Measurements from ENCODE around the gene TMCO4.

Gene TMCO4

DNA sequence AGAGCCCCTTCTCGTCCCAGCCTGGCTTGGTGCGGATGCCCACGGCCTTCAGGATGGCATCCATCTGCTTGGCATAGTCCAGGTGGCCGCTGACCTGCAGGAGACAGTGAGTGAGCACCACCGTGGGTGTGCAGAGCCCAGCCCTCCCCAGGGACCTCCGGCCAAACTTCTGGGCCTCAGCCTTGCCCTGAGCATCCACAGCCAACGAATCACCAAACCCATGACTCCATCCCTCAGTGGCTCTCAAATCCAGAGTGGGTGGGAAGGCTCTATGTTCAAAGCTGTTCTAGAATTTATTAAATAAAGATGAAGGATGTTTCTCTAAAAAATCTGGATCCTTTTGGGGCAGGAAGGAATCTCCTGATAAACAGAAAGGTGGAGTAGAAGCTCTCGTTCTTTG is 116.4 kb downstream of the TMCO4 start:
- ATAC-seq: no peak
- TF ChIP-seq RARB (CRISPR knock-in tag; IDR thresholded peaks at IDR 0.05): no peak
- TF ChIP-seq SNAI2 (CRISPR knock-in tag; IDR thresholded peaks at IDR 0.05): no peak
- TF ChIP-seq ESRRG (CRISPR knock-in tag; IDR thresholded peaks at IDR 0.05): no peak
- no peak for TF ChIP-seq ZNF8 (CRISPR knock-in tag; IDR thresholded peaks at IDR 0.05)
- no peak for TF ChIP-seq OSR1 (CRISPR knock-in tag; IDR thresholded peaks at IDR 0.05)
- TF ChIP-seq, protein P1, sequence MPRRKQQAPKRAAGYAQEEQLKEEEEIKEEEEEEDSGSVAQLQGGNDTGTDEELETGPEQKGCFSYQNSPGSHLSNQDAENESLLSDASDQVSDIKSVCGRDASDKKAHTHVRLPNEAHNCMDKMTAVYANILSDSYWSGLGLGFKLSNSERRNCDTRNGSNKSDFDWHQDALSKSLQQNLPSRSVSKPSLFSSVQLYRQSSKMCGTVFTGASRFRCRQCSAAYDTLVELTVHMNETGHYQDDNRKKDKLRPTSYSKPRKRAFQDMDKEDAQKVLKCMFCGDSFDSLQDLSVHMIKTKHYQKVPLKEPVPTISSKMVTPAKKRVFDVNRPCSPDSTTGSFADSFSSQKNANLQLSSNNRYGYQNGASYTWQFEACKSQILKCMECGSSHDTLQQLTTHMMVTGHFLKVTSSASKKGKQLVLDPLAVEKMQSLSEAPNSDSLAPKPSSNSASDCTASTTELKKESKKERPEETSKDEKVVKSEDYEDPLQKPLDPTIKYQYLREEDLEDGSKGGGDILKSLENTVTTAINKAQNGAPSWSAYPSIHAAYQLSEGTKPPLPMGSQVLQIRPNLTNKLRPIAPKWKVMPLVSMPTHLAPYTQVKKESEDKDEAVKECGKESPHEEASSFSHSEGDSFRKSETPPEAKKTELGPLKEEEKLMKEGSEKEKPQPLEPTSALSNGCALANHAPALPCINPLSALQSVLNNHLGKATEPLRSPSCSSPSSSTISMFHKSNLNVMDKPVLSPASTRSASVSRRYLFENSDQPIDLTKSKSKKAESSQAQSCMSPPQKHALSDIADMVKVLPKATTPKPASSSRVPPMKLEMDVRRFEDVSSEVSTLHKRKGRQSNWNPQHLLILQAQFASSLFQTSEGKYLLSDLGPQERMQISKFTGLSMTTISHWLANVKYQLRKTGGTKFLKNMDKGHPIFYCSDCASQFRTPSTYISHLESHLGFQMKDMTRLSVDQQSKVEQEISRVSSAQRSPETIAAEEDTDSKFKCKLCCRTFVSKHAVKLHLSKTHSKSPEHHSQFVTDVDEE (CRISPR knock-in tag; IDR thresholded peaks at IDR 0.05): no peak

GRCh38 chr1:19682901-19683300 is 116.8 kb downstream of the TMCO4 start:
- TF ChIP-seq ARNTL (CRISPR knock-in tag; IDR thresholded peaks at IDR 0.05; ENCODE audit: borderline replicate concordance, low read depth): no peak
- TF ChIP-seq, protein P1 (CRISPR knock-in tag; IDR thresholded peaks at IDR 0.05): no peak
- no peak for TF ChIP-seq ESRRG (CRISPR knock-in tag; IDR thresholded peaks at IDR 0.05)
- TF ChIP-seq CSRNP3 (CRISPR knock-in tag; IDR thresholded peaks at IDR 0.05): no peak
- no peak for TF ChIP-seq ZFP3 (CRISPR knock-in tag; IDR thresholded peaks at IDR 0.05)
- no peak for TF ChIP-seq POU6F1 (CRISPR knock-in tag; IDR thresholded peaks at IDR 0.05; ENCODE audit: borderline replicate concordance, low read depth)
- TF ChIP-seq BACH2 (CRISPR knock-in tag; IDR thresholded peaks at IDR 0.05; ENCODE audit: borderline replicate concordance): no peak
- no peak for TF ChIP-seq SNAI2 (CRISPR knock-in tag; IDR thresholded peaks at IDR 0.05)
- no peak for TF ChIP-seq ISL1 (CRISPR knock-in tag; IDR thresholded peaks at IDR 0.05)
- no peak for TF ChIP-seq ZNF70 (CRISPR knock-in tag; IDR thresholded peaks at IDR 0.05)
- TF ChIP-seq TCF4 (CRISPR knock-in tag; IDR thresholded peaks at IDR 0.05; ENCODE audit: borderline replicate concordance): no peak
- TF ChIP-seq ZNF8 (CRISPR knock-in tag; IDR thresholded peaks at IDR 0.05): no peak
- TF ChIP-seq GLIS3 (CRISPR knock-in tag; IDR thresholded peaks at IDR 0.05): no peak
- TF ChIP-seq, protein P2, sequence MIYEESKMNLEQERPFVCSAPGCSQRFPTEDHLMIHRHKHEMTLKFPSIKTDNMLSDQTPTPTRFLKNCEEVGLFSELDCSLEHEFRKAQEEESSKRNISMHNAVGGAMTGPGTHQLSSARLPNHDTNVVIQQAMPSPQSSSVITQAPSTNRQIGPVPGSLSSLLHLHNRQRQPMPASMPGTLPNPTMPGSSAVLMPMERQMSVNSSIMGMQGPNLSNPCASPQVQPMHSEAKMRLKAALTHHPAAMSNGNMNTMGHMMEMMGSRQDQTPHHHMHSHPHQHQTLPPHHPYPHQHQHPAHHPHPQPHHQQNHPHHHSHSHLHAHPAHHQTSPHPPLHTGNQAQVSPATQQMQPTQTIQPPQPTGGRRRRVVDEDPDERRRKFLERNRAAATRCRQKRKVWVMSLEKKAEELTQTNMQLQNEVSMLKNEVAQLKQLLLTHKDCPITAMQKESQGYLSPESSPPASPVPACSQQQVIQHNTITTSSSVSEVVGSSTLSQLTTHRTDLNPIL (CRISPR knock-in tag; IDR thresholded peaks at IDR 0.05; ENCODE audit: low read depth): no peak

DNA sequence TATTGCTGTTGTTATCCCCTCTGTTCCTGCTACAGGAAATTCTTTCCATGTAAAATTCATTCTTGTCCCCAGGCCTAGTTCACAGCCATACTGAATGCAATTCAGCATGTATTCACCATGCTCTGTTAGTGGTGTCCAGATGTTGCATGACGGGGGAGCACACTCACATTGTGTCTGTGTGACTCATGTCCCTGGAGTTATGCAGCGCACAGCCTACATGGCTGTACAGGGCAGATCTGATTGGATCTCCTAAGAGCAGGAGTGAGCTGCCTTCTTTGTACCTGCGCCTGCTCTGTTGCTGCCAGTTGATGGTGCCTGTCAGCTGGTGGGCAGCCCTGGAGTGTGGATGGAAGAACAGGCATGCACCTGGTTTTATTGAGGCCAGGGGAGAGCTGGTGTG is 117.5 kb downstream of the TMCO4 start:
- peak; percentile 62 for ATAC-seq

More at GRCh38 chr1:19682901-19683300, 116.8 kb downstream of the TMCO4 start:
- no peak for ATAC-seq

More for the DNA sequence above, 117.5 kb downstream of the TMCO4 start:
- TF ChIP-seq, protein P1 (CRISPR knock-in tag; IDR thresholded peaks at IDR 0.05): no peak
- TF ChIP-seq, protein P2 (CRISPR knock-in tag; IDR thresholded peaks at IDR 0.05; ENCODE audit: low read depth): no peak
